Gastroesophageal sphincter (tissue), 4 donors: ENCODE data around the gene TMEM117. TPM values are rescaled to one million over a fixed set of nuclear protein-coding genes. Genes with fewer than 3 reads are reported as not detected.

Source experiments
- ATAC-seq: fragments of 150-250 bp; one replicate; pipeline ENCODE4 v1.9.1; 2016; ENCODE audit warnings: mild to moderate bottlenecking, moderate library complexity
- H3K27ac ChIP-seq, 4 donors: fragments of 200-600 bp; sonication (generic) in 3 of 4; 1 replicate in 3 of 4; 2 replicates in 1 of 4; pipeline ENCODE4 v1.5.1; 2016 to 2019
- H3K27me3 ChIP-seq: fragments of 200-600 bp; sonication (generic); one replicate; pipeline ENCODE4 v1.5.1; 2019
- H3K36me3 ChIP-seq, 2 donors: fragments of 200-600 bp; sonication (generic); one replicate each; pipeline ENCODE4 v1.5.1; 2019; ENCODE audit warnings: control low read depth in 1 of 2
- H3K4me1 ChIP-seq, 3 donors: fragments of 200-600 bp; sonication (generic); 1 replicate in 2 of 3; 2 replicates in 1 of 3; pipeline ENCODE4 v1.5.1; 2016 to 2019; ENCODE audit warnings: control low read depth in 2 of 3
- H3K4me3 ChIP-seq, 2 donors: fragments of 200-600 bp; sonication (generic); one replicate each; pipeline ENCODE4 v1.5.1; 2019; ENCODE audit warnings: mild to moderate bottlenecking in 1 of 2, moderate library complexity in 1 of 2
- H3K9me3 ChIP-seq, 3 donors: fragments of 200-600 bp; sonication (generic); one replicate each; pipeline ENCODE4 v1.5.1; 2017 to 2019; ENCODE audit warnings: control low read depth in 2 of 3
- EP300 ChIP-seq: sonication (generic); formaldehyde crosslinking; IDR thresholded peaks from one replicate; pipeline ENCODE4 v1.6.1; 2017; ENCODE audit warnings: antibody characterized with exemption, mild to moderate bottlenecking
- POLR2A ChIP-seq, 2 donors: fragments of 450-650 bp; IDR thresholded peaks; one replicate each; pipeline ENCODE4 v1.6.1; 2017; ENCODE audit warnings: antibody characterized with exemption in 2 of 2, mild to moderate bottlenecking in 2 of 2, moderate library complexity in 1 of 2
- POLR2AphosphoS5 ChIP-seq: sonication (generic); formaldehyde crosslinking; IDR thresholded peaks from one replicate; pipeline ENCODE4 v1.6.1; 2017; ENCODE audit warnings: antibody characterized with exemption
- WGBS, 2 donors: methylation state at CpG; one replicate each; pipeline ENCODE4 v1.1.5; 2018; ENCODE audit warnings: low coverage in 1 of 2; 5-methylcytosine and 5-hydroxymethylcytosine counted together
- total RNA-seq, 4 donors: library from RNA; depleted of rRNA; stranded (reverse); fragments of >200 nt; gene quantifications; one replicate each; pipeline ENCODE4 v1.1.0, GENCODE V29; 2016
- TF ChIP-seq, protein P1 (sequence below), 4 experiments: fragments of 200-600 bp in 2 of 4; fragments of 450-650 bp in 2 of 4; sonication (generic) in 1 of 4; IDR thresholded peaks; one replicate each; pipeline ENCODE4 v1.5.1; 2017 to 2019; ENCODE audit warnings: antibody characterized with exemption in 4 of 4, mild to moderate bottlenecking in 2 of 4, moderate library complexity in 2 of 4

TMEM117 gene
- total RNA-seq, 4 donors from 2014 or later: 7.8 to 21.5 (median 12.3) TPM

DNA sequence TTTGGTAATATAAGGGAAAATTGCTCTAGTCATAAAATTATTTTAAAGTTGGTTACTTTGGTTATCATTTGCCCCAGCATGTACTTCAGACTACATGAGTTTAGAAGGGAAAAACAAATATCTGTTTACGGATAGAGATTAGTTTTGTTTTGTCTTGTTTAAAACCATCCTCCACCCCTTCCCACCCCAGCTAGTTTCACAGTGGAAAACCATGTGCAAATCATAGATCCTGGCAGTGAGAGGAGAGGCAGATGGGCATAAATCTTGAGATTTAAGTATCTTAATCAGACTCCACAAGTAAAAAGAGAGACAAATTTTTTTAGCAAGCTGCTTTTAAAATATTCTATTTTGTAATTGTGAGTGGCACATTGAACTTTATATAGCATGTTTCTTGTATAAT is 424.7 kb downstream of the TMEM117 start:
- peaks cover 0 to 4% (median 0%) of the 10 kb centered on the region in 3 donors for H3K9me3 ChIP-seq
- no peak overlapping the region for H3K4me3 ChIP-seq
- H3K27me3 ChIP-seq: no peaks in the 10 kb centered on the region
- TF ChIP-seq, protein P1, sequence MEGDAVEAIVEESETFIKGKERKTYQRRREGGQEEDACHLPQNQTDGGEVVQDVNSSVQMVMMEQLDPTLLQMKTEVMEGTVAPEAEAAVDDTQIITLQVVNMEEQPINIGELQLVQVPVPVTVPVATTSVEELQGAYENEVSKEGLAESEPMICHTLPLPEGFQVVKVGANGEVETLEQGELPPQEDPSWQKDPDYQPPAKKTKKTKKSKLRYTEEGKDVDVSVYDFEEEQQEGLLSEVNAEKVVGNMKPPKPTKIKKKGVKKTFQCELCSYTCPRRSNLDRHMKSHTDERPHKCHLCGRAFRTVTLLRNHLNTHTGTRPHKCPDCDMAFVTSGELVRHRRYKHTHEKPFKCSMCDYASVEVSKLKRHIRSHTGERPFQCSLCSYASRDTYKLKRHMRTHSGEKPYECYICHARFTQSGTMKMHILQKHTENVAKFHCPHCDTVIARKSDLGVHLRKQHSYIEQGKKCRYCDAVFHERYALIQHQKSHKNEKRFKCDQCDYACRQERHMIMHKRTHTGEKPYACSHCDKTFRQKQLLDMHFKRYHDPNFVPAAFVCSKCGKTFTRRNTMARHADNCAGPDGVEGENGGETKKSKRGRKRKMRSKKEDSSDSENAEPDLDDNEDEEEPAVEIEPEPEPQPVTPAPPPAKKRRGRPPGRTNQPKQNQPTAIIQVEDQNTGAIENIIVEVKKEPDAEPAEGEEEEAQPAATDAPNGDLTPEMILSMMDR (IDR thresholded peaks at IDR 0.05): no peak
- no peak for TF ChIP-seq EP300
- TF ChIP-seq POLR2A (IDR thresholded peaks at IDR 0.05): no peak
- no peak for TF ChIP-seq POLR2AphosphoS5
- ATAC-seq: no peak
- H3K36me3 ChIP-seq: no peaks in the 10 kb centered on the region
- H3K4me1 ChIP-seq: no peaks in the 10 kb centered on the region
- 91 to 100% methylated on average over 1 of the region's 1 CpG for WGBS, 2 donors
- H3K27ac ChIP-seq: no peak overlapping the region

DNA sequence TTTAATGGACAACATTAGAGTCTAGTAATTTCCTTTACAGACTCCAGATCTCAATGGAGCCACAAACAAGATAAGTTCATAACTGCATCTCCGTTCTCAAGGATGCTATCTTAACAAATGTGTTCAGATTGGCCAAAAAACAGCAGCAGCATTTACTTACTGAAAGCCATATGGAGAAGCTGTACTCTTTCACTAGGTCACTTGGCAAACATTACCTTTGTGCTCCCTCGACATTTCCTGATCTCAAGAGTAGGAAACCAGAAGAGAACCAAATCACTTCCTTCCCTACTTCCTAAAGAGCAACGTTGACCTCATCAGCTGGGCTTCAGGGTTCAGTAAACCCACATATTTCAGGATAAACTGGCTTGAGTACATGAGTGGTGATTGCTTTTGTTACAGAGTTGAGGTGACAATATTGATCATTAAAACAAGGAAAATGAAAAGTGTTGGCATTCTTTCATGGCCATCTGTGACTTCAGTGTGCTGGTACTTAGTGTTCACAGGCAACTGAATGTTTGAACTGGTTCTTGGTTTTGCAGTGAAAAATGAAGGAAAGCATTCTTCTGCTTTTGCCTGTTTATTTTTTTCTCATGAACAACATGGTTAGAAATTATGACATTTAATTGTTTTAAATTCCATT is 449.6 kb downstream of the TMEM117 start:
- ATAC-seq: no peak
- peaks cover 0 to 7% (median 0%) of the 10 kb centered on the region in 3 donors for H3K9me3 ChIP-seq
- no peak overlapping the region for H3K27ac ChIP-seq
- H3K36me3 ChIP-seq: no peaks in the 10 kb centered on the region
- no peaks in the 10 kb centered on the region for H3K27me3 ChIP-seq
- H3K4me1 ChIP-seq: no peaks in the 10 kb centered on the region
- 19 to 60% methylated on average over 3 of the region's 3 CpGs for WGBS, 2 donors
- TF ChIP-seq POLR2A (IDR thresholded peaks at IDR 0.05) (no peak), POLR2AphosphoS5 (no peak), EP300 (no peak)
- TF ChIP-seq, protein P1 (IDR thresholded peaks at IDR 0.05): no peak
- H3K4me3 ChIP-seq: no peak overlapping the region

- WGBS, 2 donors: 59 to 67% methylated on average over 2 of the region's 2 CpGs
- H3K27ac ChIP-seq: no peak overlapping the region
- TF ChIP-seq, protein P1 (IDR thresholded peaks at IDR 0.05): no peak
- no peak for TF ChIP-seq EP300
- TF ChIP-seq POLR2AphosphoS5: no peak
- TF ChIP-seq POLR2A (IDR thresholded peaks at IDR 0.05): no peak
These were observed 450.5 kb downstream of the TMEM117 start for GRCh38 chr12:44286336-44286735.

DNA sequence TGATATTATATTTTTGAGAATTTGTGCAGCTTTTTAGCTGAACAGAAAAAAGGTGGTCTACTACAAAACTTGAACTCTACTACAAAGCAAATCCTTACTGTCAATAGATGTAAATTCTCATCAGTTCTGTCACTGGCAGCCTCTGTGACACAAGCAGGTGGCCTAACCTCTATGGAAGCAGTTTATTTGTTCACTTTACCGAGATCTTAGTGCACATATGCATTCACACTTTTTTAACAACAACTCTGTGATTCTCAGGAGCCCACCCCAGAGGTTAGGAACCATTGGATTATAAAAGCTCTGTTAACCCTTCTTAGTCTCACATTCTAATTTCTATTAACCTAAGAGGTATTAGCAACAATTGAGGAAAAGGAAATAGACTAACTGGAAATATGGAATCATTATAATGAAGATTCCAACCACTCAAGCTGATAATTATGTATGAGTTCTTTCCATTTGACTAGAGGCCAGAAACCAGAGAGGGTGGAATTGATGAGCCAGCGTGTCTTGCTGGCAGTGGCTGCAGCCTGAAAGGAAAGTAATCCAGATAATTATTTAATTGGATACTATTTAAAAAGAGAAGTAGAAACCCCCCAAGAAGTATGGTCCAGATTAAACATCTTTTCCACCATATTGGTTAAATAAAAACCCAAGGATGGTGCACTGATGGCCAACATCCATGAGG is 451.1 kb downstream of the TMEM117 start:
- Histone ChIP-seq H3K4me3 (no peak overlapping the region), H3K9me3 (peaks cover 0 to 17% (median 0%) of the 10 kb centered on the region in 3 donors), H3K27me3 (no peaks in the 10 kb centered on the region), H3K27ac (no peak overlapping the region), H3K4me1 (no peaks in the 10 kb centered on the region), H3K36me3 (no peaks in the 10 kb centered on the region)
- 79 to 89% methylated on average over 2 of the region's 2 CpGs for WGBS, 2 donors
- ATAC-seq: no peak
- TF ChIP-seq POLR2A (IDR thresholded peaks at IDR 0.05) (no peak), EP300 (no peak), POLR2AphosphoS5 (no peak)
- TF ChIP-seq, protein P1 (IDR thresholded peaks at IDR 0.05): no peak

More at GRCh38 chr12:44286336-44286735, 450.5 kb downstream of the TMEM117 start:
- peaks cover 0 to 16% (median 0%) of the 10 kb centered on the region in 3 donors for H3K9me3 ChIP-seq
- H3K4me3 ChIP-seq: no peak overlapping the region
- no peaks in the 10 kb centered on the region for H3K4me1 ChIP-seq
- H3K27me3 ChIP-seq: no peaks in the 10 kb centered on the region
- no peak for ATAC-seq
- H3K36me3 ChIP-seq: no peaks in the 10 kb centered on the region

DNA sequence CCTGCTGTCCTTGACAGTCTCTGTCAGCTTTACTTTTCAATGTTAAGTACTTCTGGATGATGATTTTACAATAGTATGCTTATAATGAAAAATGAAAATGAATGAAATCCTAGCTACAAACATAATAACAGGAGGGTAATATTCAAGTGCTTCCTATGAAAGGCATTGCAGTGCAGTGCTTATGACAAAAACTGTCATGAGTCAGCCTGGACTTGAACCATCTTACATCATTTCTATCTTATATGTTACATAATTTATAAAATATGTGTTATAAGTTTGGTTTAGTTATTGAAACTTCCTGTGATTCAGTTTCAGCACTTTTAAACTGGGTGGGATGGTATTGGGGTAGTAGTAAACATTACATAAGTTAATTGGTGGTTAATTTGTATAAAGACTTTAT is 451.7 kb downstream of the TMEM117 start:
- H3K27me3 ChIP-seq: no peaks in the 10 kb centered on the region
- H3K27ac ChIP-seq: no peak overlapping the region
- no peaks in the 10 kb centered on the region for H3K4me1 ChIP-seq
- H3K36me3 ChIP-seq: no peaks in the 10 kb centered on the region
- peaks cover 0 to 17% (median 0%) of the 10 kb centered on the region in 3 donors for H3K9me3 ChIP-seq
- no peak for ATAC-seq
- TF ChIP-seq POLR2A (IDR thresholded peaks at IDR 0.05) (no peak), POLR2AphosphoS5 (no peak), EP300 (no peak)
- TF ChIP-seq, protein P1 (IDR thresholded peaks at IDR 0.05): no peak
- H3K4me3 ChIP-seq: no peak overlapping the region
